Panc1 (cell line): ENCODE data around the gene DPT. TPM values are rescaled to one million over a fixed set of nuclear protein-coding genes. Genes with fewer than 3 reads are reported as not detected.

Experiments used
- ATAC-seq: fragments of 200-7000 bp; cut with Tn5 transposase; 2 replicates; pipeline ENCODE4 v1.9.1; 2020; ENCODE audit warnings: mild to moderate bottlenecking, moderate library complexity
- BruUV-seq: library from RNA; stranded (reverse); fragments of 400-500 nt; replicated peaks from 2 replicates; lab custom pipeline; 2021; lab: Mats Ljungman, UMichigan
- CTCF ChIA-PET: fragments of 300-600 bp; sonication (Branson Sonifier 250); formaldehyde crosslinking; loops from one replicate; lab custom pipeline; 2022; ENCODE audit warnings: antibody characterized with exemption; lab: Charles Lee
- POLR2A ChIA-PET: fragments of 300-600 bp; sonication (Branson Sonifier 250); formaldehyde crosslinking; loops from one replicate; lab custom pipeline; 2022; ENCODE audit warnings: antibody characterized with exemption; lab: Charles Lee
- DNase-seq: peaks from one replicate; pipeline ENCODE4 v3.0.0-alpha.2; 2010; ENCODE audit warnings: low read depth, low spot score
- H3K27ac ChIP-seq: 2 replicates; pipeline ENCODE4 v1.5.1; 2011; ENCODE audit warnings: mild to moderate bottlenecking, low read length, inconsistent platforms
- H3K27me3 ChIP-seq: fragments of 200-500 bp; sonication (Bioruptor generic); 2 replicates; pipeline ENCODE4 v1.6.0; 2014; ENCODE audit warnings: low read length, inconsistent platforms; ENCODE audit not compliant: control insufficient read depth, insufficient read depth
- H3K36me3 ChIP-seq: fragments of 200-500 bp; sonication (Bioruptor generic); 2 replicates; pipeline ENCODE4 v1.5.1; 2014; ENCODE audit warnings: inconsistent platforms, mild to moderate bottlenecking, low read length, moderate library complexity; ENCODE audit not compliant: control insufficient read depth, insufficient read depth
- H3K4me1 ChIP-seq: 2 replicates; pipeline ENCODE4 v1.5.1; 2011; ENCODE audit warnings: inconsistent platforms, mild to moderate bottlenecking, low read length, moderate library complexity; ENCODE audit not compliant: control insufficient read depth, insufficient read depth
- H3K4me3 ChIP-seq, 2 experiments: 2 replicates each; pipeline ENCODE4 v1.5.1; 2011 to 2012; ENCODE audit warnings: low read depth in 2 of 2, low read length in 2 of 2, mild to moderate bottlenecking in 2 of 2, inconsistent platforms in 1 of 2, moderate library complexity in 1 of 2
- H3K9me3 ChIP-seq: fragments of 200-500 bp; sonication (Bioruptor generic); 2 replicates; pipeline ENCODE4 v1.5.1; 2014; ENCODE audit warnings: low read depth, mild to moderate bottlenecking, inconsistent platforms, low read length, moderate library complexity; ENCODE audit not compliant: control insufficient read depth, insufficient read depth
- POLR2AphosphoS5 ChIP-seq: IDR thresholded peaks from 2 replicates; pipeline ENCODE4 v1.6.1; 2012; ENCODE audit warnings: mild to moderate bottlenecking, low read depth, low read length, moderate library complexity
- SIN3A ChIP-seq: IDR thresholded peaks from 2 replicates; pipeline ENCODE4 v1.6.1; 2012; ENCODE audit warnings: low read depth, mild to moderate bottlenecking, low read length, moderate library complexity, borderline replicate concordance; ENCODE audit not compliant: insufficient read depth
- TCF7L2 ChIP-seq: IDR thresholded peaks from 2 replicates; pipeline ENCODE4 v1.6.1; 2011; ENCODE audit warnings: mild to moderate bottlenecking, low read depth, low read length, inconsistent platforms
- in situ Hi-C: cut with HindIII; loops from 2 replicates; pipeline ENCODE4 v1.10.0; 2016; ENCODE audit warnings: low sequenced_read_pairs, low pct_unique_long_range_greater_than_20kb
- intact Hi-C: fragments of 100-400 bp; cut with micrococcal nuclease; formaldehyde crosslinking; loops from one replicate; pipeline ENCODE4 v1.10.0; 2022; ENCODE audit not compliant: unreplicated experiment
- total RNA-seq: library from RNA; stranded (reverse); gene quantifications from one replicate; pipeline ENCODE4 v1.2.1, GENCODE V29; 2021; ENCODE audit not compliant: unreplicated experiment
- TF ChIP-seq, protein P1 (sequence below), 2 experiments: IDR thresholded peaks; 2 replicates each; pipeline ENCODE4 v1.6.1; 2011 to 2012; ENCODE audit warnings: low read depth in 2 of 2, control low read depth in 1 of 2, low read length in 1 of 2, mild to moderate bottlenecking in 1 of 2, moderate library complexity in 1 of 2; ENCODE audit not compliant: insufficient read depth in 1 of 2
- TF ChIP-seq, protein P2 (sequence below): fragments of 450-650 bp; IDR thresholded peaks from 2 replicates; pipeline ENCODE4 v1.5.1; 2017; ENCODE audit warnings: mild to moderate bottlenecking

The DPT gene
- total RNA-seq, 1 experiment from 2014 or later, result not detected

DNA sequence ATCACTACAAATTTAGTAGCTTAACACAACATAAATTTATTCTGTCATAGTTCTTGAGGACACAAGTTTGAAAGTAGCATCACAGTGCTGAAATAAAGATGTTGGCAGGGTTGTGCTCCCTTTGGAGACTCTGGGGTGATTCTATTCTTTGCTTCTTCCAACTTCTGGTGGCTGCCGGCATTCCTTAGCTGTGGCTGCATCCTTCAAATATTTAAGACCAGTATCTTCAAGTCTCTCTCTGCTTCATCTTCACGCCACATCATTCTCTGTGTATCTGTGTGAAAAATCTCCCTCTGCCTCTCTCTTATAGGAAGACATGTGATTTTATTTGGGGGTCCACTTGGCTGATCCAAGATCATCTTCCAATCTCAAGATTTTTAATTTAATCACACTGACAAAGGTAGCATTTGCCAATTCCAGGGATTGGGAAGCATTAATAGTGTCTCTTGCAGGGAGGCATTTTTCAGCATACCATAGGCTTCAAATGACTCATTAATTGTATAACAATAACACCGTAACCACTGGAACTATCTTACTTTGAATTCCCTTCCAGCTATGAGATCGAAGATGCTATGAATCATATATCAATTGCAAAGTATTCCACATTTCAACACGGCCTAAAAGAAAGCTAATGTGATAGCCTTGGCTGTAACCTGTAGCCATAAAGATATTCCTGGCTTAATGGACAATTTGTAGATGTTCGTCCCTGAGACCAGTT, 74.6 kb downstream of the DPT start:
- POLR2A ChIA-PET, result no interaction called here
- Histone ChIP-seq H3K4me3 (no peak overlapping the region), H3K36me3 (no peaks in the 10 kb centered on the region), H3K27ac (no peak overlapping the region), H3K27me3 (no peaks in the 10 kb centered on the region), H3K4me1 (no peaks in the 10 kb centered on the region), H3K9me3 (no peaks in the 10 kb centered on the region)
- CTCF ChIA-PET, result no interaction called here
- TF ChIP-seq, protein P1, sequence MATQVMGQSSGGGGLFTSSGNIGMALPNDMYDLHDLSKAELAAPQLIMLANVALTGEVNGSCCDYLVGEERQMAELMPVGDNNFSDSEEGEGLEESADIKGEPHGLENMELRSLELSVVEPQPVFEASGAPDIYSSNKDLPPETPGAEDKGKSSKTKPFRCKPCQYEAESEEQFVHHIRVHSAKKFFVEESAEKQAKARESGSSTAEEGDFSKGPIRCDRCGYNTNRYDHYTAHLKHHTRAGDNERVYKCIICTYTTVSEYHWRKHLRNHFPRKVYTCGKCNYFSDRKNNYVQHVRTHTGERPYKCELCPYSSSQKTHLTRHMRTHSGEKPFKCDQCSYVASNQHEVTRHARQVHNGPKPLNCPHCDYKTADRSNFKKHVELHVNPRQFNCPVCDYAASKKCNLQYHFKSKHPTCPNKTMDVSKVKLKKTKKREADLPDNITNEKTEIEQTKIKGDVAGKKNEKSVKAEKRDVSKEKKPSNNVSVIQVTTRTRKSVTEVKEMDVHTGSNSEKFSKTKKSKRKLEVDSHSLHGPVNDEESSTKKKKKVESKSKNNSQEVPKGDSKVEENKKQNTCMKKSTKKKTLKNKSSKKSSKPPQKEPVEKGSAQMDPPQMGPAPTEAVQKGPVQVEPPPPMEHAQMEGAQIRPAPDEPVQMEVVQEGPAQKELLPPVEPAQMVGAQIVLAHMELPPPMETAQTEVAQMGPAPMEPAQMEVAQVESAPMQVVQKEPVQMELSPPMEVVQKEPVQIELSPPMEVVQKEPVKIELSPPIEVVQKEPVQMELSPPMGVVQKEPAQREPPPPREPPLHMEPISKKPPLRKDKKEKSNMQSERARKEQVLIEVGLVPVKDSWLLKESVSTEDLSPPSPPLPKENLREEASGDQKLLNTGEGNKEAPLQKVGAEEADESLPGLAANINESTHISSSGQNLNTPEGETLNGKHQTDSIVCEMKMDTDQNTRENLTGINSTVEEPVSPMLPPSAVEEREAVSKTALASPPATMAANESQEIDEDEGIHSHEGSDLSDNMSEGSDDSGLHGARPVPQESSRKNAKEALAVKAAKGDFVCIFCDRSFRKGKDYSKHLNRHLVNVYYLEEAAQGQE (IDR thresholded peaks at IDR 0.05; ENCODE audit: insufficient read depth in 1 of 2, low read depth in 2 of 2, low read length in 1 of 2), result no peak
- TF ChIP-seq SIN3A (no peak), TCF7L2 (no peak), POLR2AphosphoS5 (no peak)
- TF ChIP-seq, protein P2, sequence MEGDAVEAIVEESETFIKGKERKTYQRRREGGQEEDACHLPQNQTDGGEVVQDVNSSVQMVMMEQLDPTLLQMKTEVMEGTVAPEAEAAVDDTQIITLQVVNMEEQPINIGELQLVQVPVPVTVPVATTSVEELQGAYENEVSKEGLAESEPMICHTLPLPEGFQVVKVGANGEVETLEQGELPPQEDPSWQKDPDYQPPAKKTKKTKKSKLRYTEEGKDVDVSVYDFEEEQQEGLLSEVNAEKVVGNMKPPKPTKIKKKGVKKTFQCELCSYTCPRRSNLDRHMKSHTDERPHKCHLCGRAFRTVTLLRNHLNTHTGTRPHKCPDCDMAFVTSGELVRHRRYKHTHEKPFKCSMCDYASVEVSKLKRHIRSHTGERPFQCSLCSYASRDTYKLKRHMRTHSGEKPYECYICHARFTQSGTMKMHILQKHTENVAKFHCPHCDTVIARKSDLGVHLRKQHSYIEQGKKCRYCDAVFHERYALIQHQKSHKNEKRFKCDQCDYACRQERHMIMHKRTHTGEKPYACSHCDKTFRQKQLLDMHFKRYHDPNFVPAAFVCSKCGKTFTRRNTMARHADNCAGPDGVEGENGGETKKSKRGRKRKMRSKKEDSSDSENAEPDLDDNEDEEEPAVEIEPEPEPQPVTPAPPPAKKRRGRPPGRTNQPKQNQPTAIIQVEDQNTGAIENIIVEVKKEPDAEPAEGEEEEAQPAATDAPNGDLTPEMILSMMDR, result no peak
- ATAC-seq (no peak), DNase-seq (no peak)
- in situ Hi-C loops, result no loop called here
- no TSS peak for BruUV-seq
- intact Hi-C loops, result no loop called here

DNA sequence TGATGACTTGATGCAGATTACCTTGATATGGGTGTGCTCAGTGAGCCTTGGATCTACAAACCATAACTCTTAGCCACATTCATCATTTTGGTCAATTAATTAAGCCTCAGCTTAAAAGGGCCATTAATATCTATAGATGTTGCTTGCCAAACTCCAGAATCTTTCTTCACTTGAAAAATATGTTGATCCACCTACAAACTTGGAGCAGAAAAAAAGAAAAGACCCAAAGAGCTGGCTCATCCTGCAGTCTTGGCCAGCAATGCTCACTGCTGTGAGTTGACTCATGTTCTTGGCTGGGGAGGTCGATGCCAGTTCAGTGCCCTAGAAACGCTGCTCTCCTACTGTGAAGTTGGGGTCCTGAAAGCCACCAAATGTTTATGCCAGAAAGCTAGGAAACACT, 75.4 kb downstream of the DPT start:
- DNase-seq, result no peak
- H3K9me3 ChIP-seq, result no peaks in the 10 kb centered on the region
- intact Hi-C loops (no loop called here), in situ Hi-C loops (no loop called here)
- TF ChIP-seq, protein P1 (IDR thresholded peaks at IDR 0.05; ENCODE audit: insufficient read depth in 1 of 2, low read depth in 2 of 2, low read length in 1 of 2), result no peak
- TF ChIP-seq SIN3A (no peak), POLR2AphosphoS5 (no peak), TCF7L2 (no peak)
- TF ChIP-seq, protein P2, result no peak
- ATAC-seq, result no peak
- H3K36me3 ChIP-seq, result no peaks in the 10 kb centered on the region
- BruUV-seq, result no TSS peak
- H3K27me3 ChIP-seq, result no peaks in the 10 kb centered on the region
- POLR2A ChIA-PET, result no interaction called here
- no peak overlapping the region for H3K4me3 ChIP-seq
- CTCF ChIA-PET, result no interaction called here
- H3K27ac ChIP-seq, result no peak overlapping the region
- H3K4me1 ChIP-seq, result no peaks in the 10 kb centered on the region
